SJCRH30 (cell line): ENCODE measurements around the gene GLS. TPM values are rescaled to one million over a fixed set of nuclear protein-coding genes. Genes with fewer than 3 reads are reported as not detected.
A peak's percentile ranks its signal among the peaks of the same experiment; 100 is the strongest.

Source experiments
- DNase-seq, 2 experiments: peaks; one replicate each; pipeline ENCODE4 v3.0.0-alpha.2; 2015 to 2020
- H3K27ac ChIP-seq: fragments of 250-450 bp; sonication (Bioruptor Pico); 2 replicates; pipeline ENCODE4 v1.5.1; 2020; ENCODE audit warnings: mild to moderate bottlenecking, moderate library complexity
- H3K27me3 ChIP-seq: fragments of 250-450 bp; sonication (Bioruptor Pico); 2 replicates; pipeline ENCODE4 v1.5.1; 2020; ENCODE audit warnings: mild to moderate bottlenecking, moderate library complexity
- H3K36me3 ChIP-seq: fragments of 250-450 bp; sonication (Bioruptor Pico); 2 replicates; pipeline ENCODE4 v1.5.1; 2020; ENCODE audit warnings: mild to moderate bottlenecking, moderate library complexity
- H3K4me1 ChIP-seq: fragments of 250-450 bp; sonication (Bioruptor Pico); 2 replicates; pipeline ENCODE4 v1.5.1; 2020; ENCODE audit warnings: mild to moderate bottlenecking, moderate library complexity
- H3K4me3 ChIP-seq: fragments of 250-450 bp; sonication (Bioruptor Pico); 2 replicates; pipeline ENCODE4 v1.5.1; 2020; ENCODE audit warnings: mild to moderate bottlenecking, moderate library complexity
- H3K9me3 ChIP-seq: fragments of 250-450 bp; sonication (Bioruptor Pico); replicated peaks from 2 replicates; pipeline ENCODE4 v1.5.1; 2020; ENCODE audit warnings: mild to moderate bottlenecking, moderate library complexity
- total RNA-seq: library from RNA; depleted of rRNA; stranded (reverse); fragments of >200 nt; shearing (Covaris generic); gene quantifications from 2 replicates; pipeline ENCODE4 v1.2.3, GENCODE V29; 2014

Gene GLS
- total RNA-seq, 1 experiment from 2014 or later, result 283 TPM

- Histone ChIP-seq H3K27me3 (no peaks in the 10 kb centered on the region), H3K27ac (no peak overlapping the region), H3K36me3 (peaks cover 95% of the 10 kb centered on the region), H3K4me1 (no peaks in the 10 kb centered on the region), H3K9me3 (no peaks in the 10 kb centered on the region), H3K4me3 (no peak overlapping the region)
- DNase-seq, result no peak
These were observed 92.2 kb downstream of the GLS start for GRCh38 chr2:190972846-190973245.

DNA sequence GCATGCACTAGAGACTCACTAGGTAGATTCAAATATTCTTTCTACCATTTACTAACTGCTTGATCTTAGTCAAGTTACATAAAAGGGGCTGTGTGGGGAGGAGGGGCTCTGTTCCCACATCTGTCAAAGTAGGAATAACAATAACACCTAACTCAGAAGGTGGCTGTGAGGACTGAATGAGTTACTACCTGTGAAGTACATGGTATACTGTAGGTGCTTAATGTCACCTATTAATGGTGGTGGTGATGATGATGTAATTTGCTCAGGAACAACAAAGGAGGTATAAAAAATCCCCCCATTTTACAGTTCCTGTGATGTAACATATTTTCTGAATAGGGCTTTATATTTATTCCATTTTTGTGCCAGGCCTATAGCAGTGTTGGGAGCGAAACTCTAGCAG lies 92.6 kb downstream of the GLS start:
- Histone ChIP-seq H3K4me1 (peaks cover 1% of the 10 kb centered on the region; the same call in 1 of the 2 replicates), H3K27ac (no peak overlapping the region), H3K36me3 (peaks cover 95% of the 10 kb centered on the region), H3K4me3 (no peak overlapping the region), H3K27me3 (no peaks in the 10 kb centered on the region), H3K9me3 (no peaks in the 10 kb centered on the region)
- no peak for DNase-seq

DNA sequence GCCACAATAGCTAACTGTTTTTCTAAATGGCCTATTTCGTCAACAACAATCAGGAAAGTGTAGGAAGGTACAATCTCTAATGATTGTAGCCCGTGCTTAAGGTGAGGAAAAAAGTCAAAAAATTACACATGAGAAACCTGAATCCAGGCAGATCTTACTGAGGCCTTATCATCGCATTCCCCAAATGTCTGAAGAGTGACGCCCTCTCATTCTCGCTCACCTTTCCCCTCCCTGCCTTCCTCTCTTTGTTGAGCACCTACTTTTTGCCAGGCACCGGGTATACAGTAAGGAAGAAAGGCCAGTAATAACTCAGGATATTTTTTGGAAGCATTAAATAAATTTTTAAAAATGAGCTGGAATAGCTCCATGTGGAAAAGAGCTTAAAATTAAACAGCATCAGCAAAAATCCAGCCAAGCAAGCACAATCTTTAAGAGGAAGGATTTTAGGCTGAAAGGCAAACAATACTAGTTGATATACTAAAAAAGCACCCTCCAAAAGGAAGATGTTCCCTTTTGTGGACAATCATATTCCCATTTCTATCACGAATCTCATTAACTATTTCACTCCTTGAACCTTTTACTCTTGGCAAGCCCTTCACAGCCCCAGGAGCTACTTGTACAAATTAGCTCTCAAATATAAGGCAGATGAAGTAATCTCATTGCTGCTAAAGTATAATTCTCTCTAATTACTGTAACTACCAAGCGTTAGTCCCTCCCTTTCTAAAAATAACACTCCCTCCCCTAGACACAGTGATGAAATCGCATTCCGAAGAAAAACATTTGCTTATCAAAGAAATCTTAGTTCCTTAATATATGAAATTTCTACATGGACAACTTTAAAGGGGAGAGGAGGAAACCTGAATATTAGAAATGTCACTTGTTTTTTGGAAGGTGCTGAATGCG lies 93.4 kb downstream of the GLS start:
- no peaks in the 10 kb centered on the region for H3K27me3 ChIP-seq
- H3K4me3 ChIP-seq, result no peak overlapping the region
- H3K9me3 ChIP-seq, result no peaks in the 10 kb centered on the region
- H3K27ac ChIP-seq, result no peak overlapping the region
- no peak for DNase-seq
- H3K4me1 ChIP-seq, result peaks cover 4% of the 10 kb centered on the region
- peaks cover 96% of the 10 kb centered on the region for H3K36me3 ChIP-seq

DNA sequence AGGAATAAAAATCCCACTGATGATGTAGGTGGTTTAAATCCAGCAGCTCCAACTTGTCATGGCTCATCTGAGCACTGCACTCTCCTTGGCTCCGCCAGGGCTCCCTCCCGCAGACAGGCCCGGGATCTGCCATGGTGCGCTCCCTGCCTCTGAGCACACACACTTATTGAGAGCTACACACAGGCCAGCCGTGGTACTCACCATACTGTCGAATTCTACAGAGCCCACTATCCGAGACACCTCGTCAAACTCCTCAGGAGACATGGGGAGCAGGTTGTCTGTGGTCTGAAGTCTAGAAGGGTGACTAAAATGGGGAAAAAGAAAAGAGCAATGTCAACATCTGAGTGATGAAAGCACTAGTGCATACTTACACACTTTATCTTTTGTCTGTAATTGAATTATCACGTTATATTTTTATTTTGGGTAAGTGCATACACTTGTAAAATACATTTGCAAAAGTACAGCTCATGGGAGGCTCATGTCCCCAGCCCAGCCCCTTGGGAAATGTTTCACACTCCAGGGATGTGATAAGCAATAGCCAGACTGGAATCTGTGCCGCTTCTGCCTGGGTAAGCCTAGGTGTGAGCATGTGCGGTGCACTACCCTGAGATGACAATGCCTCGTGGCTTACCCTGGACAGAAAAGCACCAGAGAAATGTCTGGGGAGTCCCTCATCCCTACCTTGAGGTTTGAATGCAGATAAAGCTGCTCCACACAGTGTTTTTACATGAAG lies 94.2 kb downstream of the GLS start:
- Histone ChIP-seq H3K4me3 (no peak overlapping the region), H3K36me3 (peaks cover 95% of the 10 kb centered on the region), H3K4me1 (peaks cover 11% of the 10 kb centered on the region), H3K27me3 (no peaks in the 10 kb centered on the region), H3K9me3 (no peaks in the 10 kb centered on the region), H3K27ac (no peak overlapping the region)
- DNase-seq, result no peak

DNA sequence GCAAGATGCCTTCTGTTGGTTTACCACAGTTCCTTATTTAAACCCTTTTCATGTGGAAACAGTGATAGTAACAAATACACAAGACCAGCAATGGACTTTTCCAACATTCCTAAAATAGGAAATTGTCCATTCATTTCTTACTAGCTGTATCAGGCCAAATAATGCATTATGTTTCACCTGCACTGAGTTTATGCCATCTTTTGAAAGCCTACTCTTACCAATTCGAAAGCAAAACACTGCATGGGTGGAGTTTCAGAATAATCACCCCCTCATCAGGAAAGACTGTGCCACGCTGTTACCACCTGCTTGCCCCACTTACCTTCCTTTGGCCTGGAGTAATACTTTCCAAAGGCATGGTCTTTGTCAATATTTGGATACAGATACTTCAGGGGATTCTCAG lies 95.9 kb downstream of the GLS start:
- no peak overlapping the region for H3K4me3 ChIP-seq
- no peak for DNase-seq
- peaks cover 28% of the 10 kb centered on the region for H3K4me1 ChIP-seq
- H3K27ac ChIP-seq, result no peak overlapping the region
- H3K9me3 ChIP-seq, result no peaks in the 10 kb centered on the region
- H3K36me3 ChIP-seq, result peaks cover 88% of the 10 kb centered on the region
- no peaks in the 10 kb centered on the region for H3K27me3 ChIP-seq

GRCh38 chr2:190977505-190977904 lies 96.9 kb downstream of the GLS start:
- no peaks in the 10 kb centered on the region for H3K9me3 ChIP-seq
- no peak overlapping the region for H3K27ac ChIP-seq
- DNase-seq, result no peak
- H3K27me3 ChIP-seq, result no peaks in the 10 kb centered on the region
- H3K36me3 ChIP-seq, result peaks cover 90% of the 10 kb centered on the region
- no peak overlapping the region for H3K4me3 ChIP-seq
- peaks cover 29% of the 10 kb centered on the region for H3K4me1 ChIP-seq

DNA sequence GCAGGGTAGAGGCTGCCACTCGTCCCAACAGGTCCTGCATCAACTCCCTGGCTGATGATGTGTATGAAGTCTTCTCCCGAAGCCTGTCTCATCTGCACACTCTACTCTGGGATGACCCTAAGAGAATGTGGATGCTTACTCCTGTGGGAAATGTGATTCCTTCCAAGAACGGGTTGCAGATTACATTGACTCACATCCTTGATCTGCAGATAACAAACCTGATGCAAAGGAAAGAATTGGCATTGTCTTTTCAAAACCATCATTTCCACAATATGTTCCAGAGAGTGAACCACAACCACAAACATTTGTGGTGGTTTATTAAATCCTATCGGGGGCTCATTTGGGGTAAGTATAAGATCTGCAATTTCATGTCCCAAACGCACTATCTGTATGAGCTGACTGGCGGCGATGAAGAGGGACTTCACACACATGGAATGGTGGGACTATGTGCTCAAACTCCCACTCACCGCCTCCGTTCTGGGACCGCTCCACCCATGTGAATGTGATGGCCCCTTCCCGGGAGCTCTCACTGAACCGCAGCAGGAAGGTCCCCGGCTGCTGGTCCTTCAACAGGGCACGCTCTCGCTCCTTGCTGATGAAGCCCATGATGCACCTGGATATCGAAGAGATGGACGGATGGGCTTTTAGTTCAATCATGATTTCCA lies 97.9 kb downstream of the GLS start:
- Histone ChIP-seq H3K4me3 (no peak overlapping the region), H3K9me3 (no peaks in the 10 kb centered on the region), H3K27me3 (no peaks in the 10 kb centered on the region), H3K36me3 (peaks cover 90% of the 10 kb centered on the region), H3K27ac (no peak overlapping the region), H3K4me1 (peaks cover 29% of the 10 kb centered on the region)
- DNase-seq, result peak in 1 of 2 experiments; percentile 54

DNA sequence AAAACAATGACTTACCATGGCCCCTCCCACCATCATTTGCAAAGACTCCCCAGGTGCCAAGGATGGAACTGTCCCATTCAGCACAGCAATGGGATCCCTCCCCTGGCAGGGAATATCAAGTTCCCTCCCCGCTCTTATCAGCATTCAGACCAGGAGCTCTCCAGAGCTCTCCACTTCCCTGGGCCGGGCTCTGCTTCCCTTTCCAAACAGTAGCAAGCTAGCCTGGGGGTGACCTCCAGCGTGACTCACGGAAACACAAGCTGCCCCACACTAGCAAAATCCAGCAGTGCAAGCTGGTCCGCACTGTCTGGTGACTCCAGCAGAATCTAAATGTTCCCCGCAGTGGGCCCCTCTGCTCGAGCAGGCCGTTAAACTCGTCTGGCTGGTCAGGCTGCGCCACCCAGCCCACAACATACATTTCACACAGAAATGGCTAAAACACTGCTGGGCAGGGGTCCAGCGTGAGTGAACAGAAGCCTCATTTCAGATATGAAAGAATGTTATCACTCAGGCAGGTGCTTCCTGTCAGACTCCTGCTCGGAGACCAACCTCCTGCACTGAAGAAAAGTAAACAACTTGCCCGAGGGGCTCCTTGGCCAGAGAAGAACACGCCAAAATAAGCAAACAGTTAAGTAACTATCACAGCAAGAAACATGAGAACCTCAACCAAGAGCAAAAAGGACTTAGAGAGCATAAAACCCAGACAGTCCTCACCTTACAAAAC lies 99.4 kb downstream of the GLS start:
- H3K36me3 ChIP-seq, result peaks cover 90% of the 10 kb centered on the region
- H3K27ac ChIP-seq, result peak overlapping the region; percentile 9; the same call in 1 of the 2 replicates
- H3K27me3 ChIP-seq, result no peaks in the 10 kb centered on the region
- H3K9me3 ChIP-seq, result no peaks in the 10 kb centered on the region
- peak; percentile 93 to 95 for DNase-seq
- peak overlapping the region; percentile 10 for H3K4me3 ChIP-seq
- H3K4me1 ChIP-seq, result peaks cover 29% of the 10 kb centered on the region

- peak; percentile 48 to 71 for DNase-seq
- H3K9me3 ChIP-seq, result no peaks in the 10 kb centered on the region
- H3K36me3 ChIP-seq, result peaks cover 91% of the 10 kb centered on the region
- peak overlapping the region; percentile 10; the same call in 1 of the 2 replicates for H3K4me3 ChIP-seq
- peak overlapping the region; percentile 9; the same call in 1 of the 2 replicates for H3K27ac ChIP-seq
- H3K27me3 ChIP-seq, result no peaks in the 10 kb centered on the region
- peaks cover 29% of the 10 kb centered on the region for H3K4me1 ChIP-seq
These were observed 100.1 kb downstream of the GLS start for GRCh38 chr2:190980630-190981209.

GRCh38 chr2:190981333-190981732 lies 100.7 kb downstream of the GLS start:
- no peak overlapping the region for H3K27ac ChIP-seq
- H3K4me3 ChIP-seq, result no peak overlapping the region
- peaks cover 91% of the 10 kb centered on the region for H3K36me3 ChIP-seq
- H3K27me3 ChIP-seq, result no peaks in the 10 kb centered on the region
- peaks cover 30% of the 10 kb centered on the region for H3K4me1 ChIP-seq
- no peaks in the 10 kb centered on the region for H3K9me3 ChIP-seq
- no peak for DNase-seq

GRCh38 chr2:190981733-190982132 lies 101.1 kb downstream of the GLS start:
- no peak for DNase-seq
- H3K4me3 ChIP-seq, result no peak overlapping the region
- peaks cover 91% of the 10 kb centered on the region for H3K36me3 ChIP-seq
- H3K9me3 ChIP-seq, result no peaks in the 10 kb centered on the region
- H3K27ac ChIP-seq, result no peak overlapping the region
- peaks cover 34% of the 10 kb centered on the region for H3K4me1 ChIP-seq
- H3K27me3 ChIP-seq, result no peaks in the 10 kb centered on the region

DNA sequence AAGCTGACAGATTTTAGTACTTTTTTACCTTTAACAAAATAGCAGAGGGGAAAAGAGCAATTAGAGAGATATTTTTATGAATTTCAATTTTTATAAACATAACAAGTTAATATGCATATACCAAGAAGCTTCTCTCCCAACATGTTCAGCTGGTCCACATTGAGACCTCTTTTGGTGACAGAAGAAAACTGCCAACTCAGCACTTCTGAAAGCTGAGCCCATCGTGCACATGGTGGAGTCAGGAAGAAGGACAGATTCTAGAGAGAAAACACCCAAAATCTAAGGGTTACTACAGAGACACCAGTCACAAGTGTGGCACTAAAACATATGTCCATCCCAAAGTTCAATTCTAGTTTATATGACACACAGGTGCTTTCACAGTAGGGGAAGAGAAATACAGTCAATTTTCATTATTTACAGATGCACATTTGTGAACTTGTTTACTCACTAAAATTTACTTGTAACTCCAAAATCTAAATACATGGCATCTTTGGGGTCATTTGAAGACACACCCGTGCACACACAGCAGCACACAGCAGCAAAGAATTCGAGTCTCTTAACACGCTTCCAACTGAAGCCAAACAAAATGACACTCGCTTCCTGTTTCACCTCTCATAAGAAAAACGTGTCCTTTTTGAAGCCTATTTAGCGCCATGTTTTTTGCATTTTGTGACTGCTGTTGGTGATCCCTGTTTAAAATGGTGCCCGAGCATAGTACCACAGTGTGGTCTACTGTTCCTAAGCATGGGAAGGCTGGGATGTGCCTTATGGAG lies 101.8 kb downstream of the GLS start:
- Histone ChIP-seq H3K36me3 (peaks cover 91% of the 10 kb centered on the region), H3K4me3 (no peak overlapping the region), H3K4me1 (peaks cover 38% of the 10 kb centered on the region), H3K27ac (no peak overlapping the region), H3K27me3 (no peaks in the 10 kb centered on the region), H3K9me3 (no peaks in the 10 kb centered on the region)
- no peak for DNase-seq

DNA sequence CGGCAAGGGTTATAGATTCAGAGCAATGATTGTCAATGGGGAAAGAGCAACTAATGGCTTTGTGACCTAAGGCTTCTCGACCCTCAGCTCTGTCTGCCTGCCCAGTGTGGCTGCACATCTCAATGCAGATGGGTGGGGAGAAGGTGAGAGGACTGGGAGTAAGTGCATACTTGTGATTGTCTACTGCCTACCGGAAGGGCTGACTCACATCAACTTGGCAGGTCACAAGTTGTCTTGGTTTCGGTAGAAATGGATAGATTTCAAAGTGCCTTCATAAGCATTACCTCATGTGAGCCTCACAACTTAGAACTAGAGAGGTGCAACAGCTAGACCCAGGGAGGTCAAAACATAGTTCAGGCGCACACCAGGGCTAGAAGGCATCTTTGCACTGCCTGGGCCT lies 104.0 kb downstream of the GLS start:
- H3K27me3 ChIP-seq, result no peaks in the 10 kb centered on the region
- DNase-seq, result no peak
- H3K36me3 ChIP-seq, result peaks cover 90% of the 10 kb centered on the region
- no peak overlapping the region for H3K4me3 ChIP-seq
- no peaks in the 10 kb centered on the region for H3K9me3 ChIP-seq
- peaks cover 30% of the 10 kb centered on the region for H3K4me1 ChIP-seq
- no peak overlapping the region for H3K27ac ChIP-seq
